HepG2 (cell line): ENCODE data around the gene SCMH1. TPM values are rescaled to one million over a fixed set of nuclear protein-coding genes. Genes with fewer than 3 reads are reported as not detected.

Experiments
- HOXD1 ChIP-seq: sonication (generic); formaldehyde crosslinking; IDR thresholded peaks from 2 replicates; pipeline ENCODE4 v1.5.0; 2020; ENCODE audit warnings: missing genetic modification reagents
- JDP2 ChIP-seq: sonication (generic); formaldehyde crosslinking; IDR thresholded peaks from 2 replicates; pipeline ENCODE4 v1.8.1; 2022; ENCODE audit warnings: missing genetic modification reagents, borderline replicate concordance
- RNF219 ChIP-seq: sonication (generic); formaldehyde crosslinking; IDR thresholded peaks from 2 replicates; pipeline ENCODE4 v1.5.0; 2020; ENCODE audit warnings: mild to moderate bottlenecking, missing genetic modification reagents
- ZNF562 ChIP-seq: sonication (generic); formaldehyde crosslinking; IDR thresholded peaks from 2 replicates; pipeline ENCODE4 v1.8.0; 2022; ENCODE audit warnings: missing genetic modification reagents, borderline replicate concordance
- ZNF646 ChIP-seq: sonication (generic); formaldehyde crosslinking; IDR thresholded peaks from 2 replicates; pipeline ENCODE4 v1.9.0; 2021; ENCODE audit warnings: mild to moderate bottlenecking, missing genetic modification reagents
- polyA plus RNA-seq, 8 experiments: library from polyadenylated mRNA; depleted of rRNA in 3 of 8; stranded (reverse) in 7 of 8; unstranded in 1 of 8; fragments of >200 nt; fragmentation: Illumina TruSeq in 4 of 8; extraction: Trizol in 4 of 8; gene quantifications; 2 replicates each; pipeline versions ENCODE4 v1.2.1 to v1.2.3, GENCODE V29; 2011 to 2016; ENCODE audit warnings: low read depth in 4 of 8, missing spikeins in 1 of 8, mixed read lengths in 1 of 8; ENCODE audit not compliant: insufficient read depth in 1 of 8
- total RNA-seq, 5 experiments: library from RNA; depleted of rRNA; stranded (reverse); fragments of >200 nt; fragmentation: Illumina TruSeq; extraction: Trizol; gene quantifications; 2 replicates each; pipeline ENCODE4 v1.2.3, GENCODE V29; 2016; ENCODE audit warnings: low read depth in 1 of 5
- TF ChIP-seq, protein P1 (sequence below): sonication (generic); formaldehyde crosslinking; IDR thresholded peaks from 2 replicates; pipeline ENCODE4 v1.4.0; 2020; ENCODE audit warnings: mild to moderate bottlenecking, missing genetic modification reagents

The SCMH1 gene
- total and polyA plus RNA-seq, 2 of the 13 experiments (the other 11 are each of a cell fraction or from before 2014, with no cell fraction given), result 41.8 to 52.6 TPM

GRCh38 chr1:41221995-41222394, 20.1 kb downstream of the SCMH1 start (continued):
- no peak for TF ChIP-seq ZNF646 (CRISPR knock-in tag)
- TF ChIP-seq JDP2 (CRISPR knock-in tag), result no peak
- no peak for TF ChIP-seq ZNF562
- TF ChIP-seq HOXD1 (CRISPR knock-in tag), result no peak
- TF ChIP-seq RNF219 (CRISPR knock-in tag), result no peak
- TF ChIP-seq, protein P1, sequence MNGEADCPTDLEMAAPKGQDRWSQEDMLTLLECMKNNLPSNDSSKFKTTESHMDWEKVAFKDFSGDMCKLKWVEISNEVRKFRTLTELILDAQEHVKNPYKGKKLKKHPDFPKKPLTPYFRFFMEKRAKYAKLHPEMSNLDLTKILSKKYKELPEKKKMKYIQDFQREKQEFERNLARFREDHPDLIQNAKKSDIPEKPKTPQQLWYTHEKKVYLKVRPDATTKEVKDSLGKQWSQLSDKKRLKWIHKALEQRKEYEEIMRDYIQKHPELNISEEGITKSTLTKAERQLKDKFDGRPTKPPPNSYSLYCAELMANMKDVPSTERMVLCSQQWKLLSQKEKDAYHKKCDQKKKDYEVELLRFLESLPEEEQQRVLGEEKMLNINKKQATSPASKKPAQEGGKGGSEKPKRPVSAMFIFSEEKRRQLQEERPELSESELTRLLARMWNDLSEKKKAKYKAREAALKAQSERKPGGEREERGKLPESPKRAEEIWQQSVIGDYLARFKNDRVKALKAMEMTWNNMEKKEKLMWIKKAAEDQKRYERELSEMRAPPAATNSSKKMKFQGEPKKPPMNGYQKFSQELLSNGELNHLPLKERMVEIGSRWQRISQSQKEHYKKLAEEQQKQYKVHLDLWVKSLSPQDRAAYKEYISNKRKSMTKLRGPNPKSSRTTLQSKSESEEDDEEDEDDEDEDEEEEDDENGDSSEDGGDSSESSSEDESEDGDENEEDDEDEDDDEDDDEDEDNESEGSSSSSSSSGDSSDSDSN, result no peak
